GM12864 (cell line): ENCODE data around the gene ZNF414.

Source experiments
- DNase-seq: peaks from one replicate; pipeline ENCODE4 v3.0.0-alpha.2; 2011; ENCODE audit warnings: low read depth
- H3K4me3 ChIP-seq: 2 replicates; pipeline ENCODE4 v1.5.1; 2011; ENCODE audit warnings: mild to moderate bottlenecking, low read depth, low read length, control low read depth
- CTCF ChIP-seq: IDR thresholded peaks from 2 replicates; pipeline ENCODE4 v1.5.1; 2011; ENCODE audit warnings: low read depth, mild to moderate bottlenecking, moderate library complexity, low read length, control low read depth, inconsistent platforms; ENCODE audit errors: missing control alignments

ZNF414 gene

GRCh38 chr19:8503510-8503909, 10.5 kb downstream of the ZNF414 start:
- H3K4me3 ChIP-seq = no peak overlapping the region
- no peak for DNase-seq
- no peak for TF ChIP-seq CTCF

GRCh38 chr19:8501981-8502380, 12.0 kb downstream of the ZNF414 start:
- DNase-seq = no peak
- TF ChIP-seq CTCF = no peak
- H3K4me3 ChIP-seq = no peak overlapping the region

GRCh38 chr19:8501516-8501915, 12.5 kb downstream of the ZNF414 start:
- no peak for DNase-seq
- H3K4me3 ChIP-seq = no peak overlapping the region
- TF ChIP-seq CTCF = no peak

GRCh38 chr19:8500158-8500557, 13.8 kb downstream of the ZNF414 start:
- no peak for DNase-seq
- TF ChIP-seq CTCF = no peak
- H3K4me3 ChIP-seq = no peak overlapping the region

GRCh38 chr19:8499048-8499833, 14.7 kb downstream of the ZNF414 start:
- no peak for TF ChIP-seq CTCF
- H3K4me3 ChIP-seq = no peak overlapping the region
- DNase-seq = no peak

- no peak for TF ChIP-seq CTCF
- no peak overlapping the region for H3K4me3 ChIP-seq
- no peak for DNase-seq
Measured at GRCh38 chr19:8498295-8498694, 15.7 kb downstream of the ZNF414 start.

- H3K4me3 ChIP-seq = no peak overlapping the region
- DNase-seq = no peak
- no peak for TF ChIP-seq CTCF
Measured at GRCh38 chr19:8494158-8494557, 19.8 kb downstream of the ZNF414 start.
